ENCODE measurements around the gene NKTR. TPM values are rescaled to one million over a fixed set of nuclear protein-coding genes. Genes with fewer than 3 reads are reported as not detected.

Gene NKTR
- total and polyA plus RNA-seq, 9 of the 15 experiments (the other 6 are each of a cell fraction or from before 2014, with no cell fraction given) = 19.7 to 123 (median 92.6) TPM

DNA sequence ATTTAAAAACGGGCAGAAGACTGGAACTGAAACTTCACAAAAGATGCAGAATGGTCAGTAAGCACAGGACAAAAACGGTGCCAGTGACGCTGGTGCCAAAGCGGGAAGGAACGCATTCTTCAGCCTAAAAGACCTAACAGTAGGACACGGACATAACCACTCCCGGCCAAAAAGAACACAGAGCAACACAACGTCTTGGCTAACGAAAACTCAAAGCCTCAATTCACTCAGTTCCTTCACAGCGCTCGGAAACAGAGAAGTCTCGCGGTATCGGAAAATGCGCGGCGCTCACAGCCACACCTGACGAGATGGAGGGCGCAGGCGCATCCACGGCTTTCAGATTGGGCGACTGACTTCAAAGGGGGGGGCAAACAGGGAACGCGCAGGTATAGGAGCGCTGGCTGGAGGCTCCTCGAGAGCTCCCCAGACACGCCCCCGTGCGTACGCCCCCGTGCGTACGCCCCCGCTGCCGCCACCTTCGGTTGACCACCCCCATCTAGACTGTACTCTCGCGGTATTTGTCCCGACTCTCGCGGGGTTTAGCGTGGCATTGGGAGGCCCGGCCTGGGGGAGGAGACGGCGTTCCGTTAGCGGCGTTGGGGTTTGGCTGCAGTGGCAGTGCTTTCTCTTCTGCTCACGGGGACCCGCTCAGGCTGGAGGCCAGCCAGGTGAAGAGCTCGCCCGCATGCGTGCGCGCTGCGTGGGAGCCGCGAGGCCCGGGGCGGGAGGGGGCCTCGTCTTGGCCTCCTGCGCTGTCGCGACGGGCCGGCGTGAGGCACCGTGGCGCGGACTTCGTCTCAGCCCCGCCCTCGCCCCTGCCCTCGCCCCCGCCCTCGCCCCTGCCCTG lies at the start of gene NKTR (continued):
- TF ChIP-seq, protein P1, sequence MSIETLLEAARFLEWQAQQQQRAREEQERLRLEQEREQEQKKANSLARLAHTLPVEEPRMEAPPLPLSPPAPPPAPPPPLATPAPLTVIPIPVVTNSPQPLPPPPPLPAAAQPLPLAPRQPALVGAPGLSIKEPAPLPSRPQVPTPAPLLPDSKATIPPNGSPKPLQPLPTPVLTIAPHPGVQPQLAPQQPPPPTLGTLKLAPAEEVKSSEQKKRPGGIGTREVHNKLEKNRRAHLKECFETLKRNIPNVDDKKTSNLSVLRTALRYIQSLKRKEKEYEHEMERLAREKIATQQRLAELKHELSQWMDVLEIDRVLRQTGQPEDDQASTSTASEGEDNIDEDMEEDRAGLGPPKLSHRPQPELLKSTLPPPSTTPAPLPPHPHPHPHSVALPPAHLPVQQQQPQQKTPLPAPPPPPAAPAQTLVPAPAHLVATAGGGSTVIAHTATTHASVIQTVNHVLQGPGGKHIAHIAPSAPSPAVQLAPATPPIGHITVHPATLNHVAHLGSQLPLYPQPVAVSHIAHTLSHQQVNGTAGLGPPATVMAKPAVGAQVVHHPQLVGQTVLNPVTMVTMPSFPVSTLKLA (conservative IDR thresholded peaks at IDR 0.05) = peak; percentile 68 to 89
- TF ChIP-seq, protein P2, sequence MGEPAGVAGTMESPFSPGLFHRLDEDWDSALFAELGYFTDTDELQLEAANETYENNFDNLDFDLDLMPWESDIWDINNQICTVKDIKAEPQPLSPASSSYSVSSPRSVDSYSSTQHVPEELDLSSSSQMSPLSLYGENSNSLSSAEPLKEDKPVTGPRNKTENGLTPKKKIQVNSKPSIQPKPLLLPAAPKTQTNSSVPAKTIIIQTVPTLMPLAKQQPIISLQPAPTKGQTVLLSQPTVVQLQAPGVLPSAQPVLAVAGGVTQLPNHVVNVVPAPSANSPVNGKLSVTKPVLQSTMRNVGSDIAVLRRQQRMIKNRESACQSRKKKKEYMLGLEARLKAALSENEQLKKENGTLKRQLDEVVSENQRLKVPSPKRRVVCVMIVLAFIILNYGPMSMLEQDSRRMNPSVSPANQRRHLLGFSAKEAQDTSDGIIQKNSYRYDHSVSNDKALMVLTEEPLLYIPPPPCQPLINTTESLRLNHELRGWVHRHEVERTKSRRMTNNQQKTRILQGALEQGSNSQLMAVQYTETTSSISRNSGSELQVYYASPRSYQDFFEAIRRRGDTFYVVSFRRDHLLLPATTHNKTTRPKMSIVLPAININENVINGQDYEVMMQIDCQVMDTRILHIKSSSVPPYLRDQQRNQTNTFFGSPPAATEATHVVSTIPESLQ (CRISPR knock-in tag; IDR thresholded peaks at IDR 0.05) = no peak; the same call in 1 of the 2 replicates
- TF ChIP-seq, protein P3, sequence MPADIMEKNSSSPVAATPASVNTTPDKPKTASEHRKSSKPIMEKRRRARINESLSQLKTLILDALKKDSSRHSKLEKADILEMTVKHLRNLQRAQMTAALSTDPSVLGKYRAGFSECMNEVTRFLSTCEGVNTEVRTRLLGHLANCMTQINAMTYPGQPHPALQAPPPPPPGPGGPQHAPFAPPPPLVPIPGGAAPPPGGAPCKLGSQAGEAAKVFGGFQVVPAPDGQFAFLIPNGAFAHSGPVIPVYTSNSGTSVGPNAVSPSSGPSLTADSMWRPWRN (IDR thresholded peaks at IDR 0.05; ENCODE audit: low read depth) = no peak
- 0 out of 2 replicates have a peak, but pooled peaks have one; percentile 3 for TF ChIP-seq MAFK (IDR thresholded peaks at IDR 0.05; ENCODE audit: low read length)
- no peak for TF ChIP-seq NCOA4 (IDR thresholded peaks at IDR 0.05; ENCODE audit: partially characterized antibody)
- no peak; the same call in 1 of the 2 replicates for TF ChIP-seq TRIM28 (IDR thresholded peaks at IDR 0.05)
- no peak for TF ChIP-seq MECOM (CRISPR knock-in tag; IDR thresholded peaks at IDR 0.05)
- TF ChIP-seq ZNF699 (CRISPR knock-in tag; IDR thresholded peaks at IDR 0.05; ENCODE audit: insufficient replicate concordance) = no peak
- peak; percentile 70; the same call in 1 of the 2 replicates for TF ChIP-seq JUN (IDR thresholded peaks at IDR 0.05; ENCODE audit: borderline replicate concordance, low read depth, low read length)
- TF ChIP-seq JUN (CRISPR knock-in tag; IDR thresholded peaks at IDR 0.05; ENCODE audit: borderline replicate concordance) = peak; percentile 82; the same call in 1 of the 2 replicates
- TF ChIP-seq PTTG1 (tag; IDR thresholded peaks at IDR 0.05; ENCODE audit: low read depth) = no peak
- no peak for TF ChIP-seq MCM5 (IDR thresholded peaks at IDR 0.05; ENCODE audit: low read depth)
- TF ChIP-seq, protein P4, sequence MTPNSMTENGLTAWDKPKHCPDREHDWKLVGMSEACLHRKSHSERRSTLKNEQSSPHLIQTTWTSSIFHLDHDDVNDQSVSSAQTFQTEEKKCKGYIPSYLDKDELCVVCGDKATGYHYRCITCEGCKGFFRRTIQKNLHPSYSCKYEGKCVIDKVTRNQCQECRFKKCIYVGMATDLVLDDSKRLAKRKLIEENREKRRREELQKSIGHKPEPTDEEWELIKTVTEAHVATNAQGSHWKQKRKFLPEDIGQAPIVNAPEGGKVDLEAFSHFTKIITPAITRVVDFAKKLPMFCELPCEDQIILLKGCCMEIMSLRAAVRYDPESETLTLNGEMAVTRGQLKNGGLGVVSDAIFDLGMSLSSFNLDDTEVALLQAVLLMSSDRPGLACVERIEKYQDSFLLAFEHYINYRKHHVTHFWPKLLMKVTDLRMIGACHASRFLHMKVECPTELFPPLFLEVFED (CRISPR knock-in tag; conservative IDR thresholded peaks at IDR 0.05) = peak; percentile 67; the same call in 1 of the 2 replicates
- no peak; the same call in 1 of the 2 replicates for TF ChIP-seq ZNF445 (CRISPR knock-in tag; IDR thresholded peaks at IDR 0.05; ENCODE audit: low read depth)
- TF ChIP-seq, protein P5, sequence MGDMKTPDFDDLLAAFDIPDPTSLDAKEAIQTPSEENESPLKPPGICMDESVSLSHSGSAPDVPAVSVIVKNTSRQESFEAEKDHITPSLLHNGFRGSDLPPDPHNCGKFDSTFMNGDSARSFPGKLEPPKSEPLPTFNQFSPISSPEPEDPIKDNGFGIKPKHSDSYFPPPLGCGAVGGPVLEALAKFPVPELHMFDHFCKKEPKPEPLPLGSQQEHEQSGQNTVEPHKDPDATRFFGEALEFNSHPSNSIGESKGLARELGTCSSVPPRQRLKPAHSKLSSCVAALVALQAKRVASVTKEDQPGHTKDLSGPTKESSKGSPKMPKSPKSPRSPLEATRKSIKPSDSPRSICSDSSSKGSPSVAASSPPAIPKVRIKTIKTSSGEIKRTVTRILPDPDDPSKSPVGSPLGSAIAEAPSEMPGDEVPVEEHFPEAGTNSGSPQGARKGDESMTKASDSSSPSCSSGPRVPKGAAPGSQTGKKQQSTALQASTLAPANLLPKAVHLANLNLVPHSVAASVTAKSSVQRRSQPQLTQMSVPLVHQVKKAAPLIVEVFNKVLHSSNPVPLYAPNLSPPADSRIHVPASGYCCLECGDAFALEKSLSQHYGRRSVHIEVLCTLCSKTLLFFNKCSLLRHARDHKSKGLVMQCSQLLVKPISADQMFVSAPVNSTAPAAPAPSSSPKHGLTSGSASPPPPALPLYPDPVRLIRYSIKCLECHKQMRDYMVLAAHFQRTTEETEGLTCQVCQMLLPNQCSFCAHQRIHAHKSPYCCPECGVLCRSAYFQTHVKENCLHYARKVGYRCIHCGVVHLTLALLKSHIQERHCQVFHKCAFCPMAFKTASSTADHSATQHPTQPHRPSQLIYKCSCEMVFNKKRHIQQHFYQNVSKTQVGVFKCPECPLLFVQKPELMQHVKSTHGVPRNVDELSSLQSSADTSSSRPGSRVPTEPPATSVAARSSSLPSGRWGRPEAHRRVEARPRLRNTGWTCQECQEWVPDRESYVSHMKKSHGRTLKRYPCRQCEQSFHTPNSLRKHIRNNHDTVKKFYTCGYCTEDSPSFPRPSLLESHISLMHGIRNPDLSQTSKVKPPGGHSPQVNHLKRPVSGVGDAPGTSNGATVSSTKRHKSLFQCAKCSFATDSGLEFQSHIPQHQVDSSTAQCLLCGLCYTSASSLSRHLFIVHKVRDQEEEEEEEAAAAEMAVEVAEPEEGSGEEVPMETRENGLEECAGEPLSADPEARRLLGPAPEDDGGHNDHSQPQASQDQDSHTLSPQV (IDR thresholded peaks at IDR 0.05) = no peak
- TF ChIP-seq HMG20A (CRISPR knock-in tag; conservative IDR thresholded peaks at IDR 0.05) = no peak
- no peak; the same call in 1 of the 2 replicates for TF ChIP-seq ZNF41 (CRISPR knock-in tag; conservative IDR thresholded peaks at IDR 0.05)

Measured in K562 (cell line).